Tibial nerve (tissue), 4 donors: ENCODE measurements around the gene CREM. TPM values are rescaled to one million over a fixed set of nuclear protein-coding genes. Genes with fewer than 3 reads are reported as not detected.

ENCODE experiments used
- DNase-seq, 2 donors: peaks; one replicate each; pipeline ENCODE4 v3.0.0-alpha.2; 2019; ENCODE audit warnings: low spot score in 2 of 2
- H3K27ac ChIP-seq, 4 donors: fragments of 200-600 bp; sonication (generic) in 3 of 4; one replicate each; pipeline ENCODE4 v1.5.1; 2017 to 2019; ENCODE audit warnings: mild to moderate bottlenecking in 1 of 4
- H3K27me3 ChIP-seq, 2 donors: fragments of 200-600 bp; sonication (generic) in 1 of 2; one replicate each; pipeline versions ENCODE4 v1.5.1 to v1.6.0; 2017 to 2019
- H3K36me3 ChIP-seq, 3 donors: fragments of 200-600 bp; sonication (generic); one replicate each; pipeline ENCODE4 v1.5.1; 2018 to 2019
- H3K4me1 ChIP-seq, 4 donors: fragments of 200-600 bp; sonication (generic) in 3 of 4; one replicate each; pipeline ENCODE4 v1.5.1; 2017 to 2019
- H3K4me3 ChIP-seq, 4 donors: fragments of 200-600 bp; sonication (generic) in 3 of 4; one replicate each; pipeline ENCODE4 v1.5.1; 2017 to 2019; ENCODE audit warnings: mild to moderate bottlenecking in 1 of 4, moderate library complexity in 1 of 4
- H3K9me3 ChIP-seq, 4 donors: fragments of 200-600 bp; sonication (generic) in 3 of 4; one replicate each; pipeline ENCODE4 v1.5.1; 2017 to 2019
- CTCF ChIP-seq, 5 experiments: fragments of 200-600 bp in 3 of 5; fragments of 450-650 bp in 2 of 5; sonication (generic) in 3 of 5; IDR thresholded peaks; one replicate each; pipeline ENCODE4 v1.5.1; 2016 to 2019; ENCODE audit warnings: antibody characterized with exemption in 5 of 5, mild to moderate bottlenecking in 3 of 5, moderate library complexity in 2 of 5
- EP300 ChIP-seq, 2 donors: sonication (generic); formaldehyde crosslinking; IDR thresholded peaks; one replicate each; pipeline ENCODE4 v1.6.1; 2017; ENCODE audit warnings: antibody characterized with exemption in 2 of 2, mild to moderate bottlenecking in 1 of 2
- POLR2A ChIP-seq, 2 donors: fragments of 450-650 bp; IDR thresholded peaks; one replicate each; pipeline ENCODE4 v1.6.1; 2017; ENCODE audit warnings: antibody characterized with exemption in 2 of 2, mild to moderate bottlenecking in 2 of 2, moderate library complexity in 2 of 2
- WGBS, 2 donors: methylation state at CpG; one replicate each; pipeline ENCODE4 v1.1.5; 2018; 5-methylcytosine and 5-hydroxymethylcytosine counted together
- total RNA-seq, 4 donors: library from RNA; depleted of rRNA; stranded (reverse); fragments of >200 nt; gene quantifications; one replicate each; pipeline ENCODE4 v1.1.0, GENCODE V29; 2016

CREM gene
- total RNA-seq, 4 donors from 2014 or later: 27.3 to 41.7 (median 36.1) TPM

GRCh38 chr10:35132727-35133126 lies 6.1 kb downstream of the CREM start:
- H3K4me3 ChIP-seq: no peak overlapping the region
- H3K9me3 ChIP-seq: no peaks in the 10 kb centered on the region
- no peak overlapping the region for H3K27ac ChIP-seq
- H3K4me1 ChIP-seq: peaks cover 0 to 36% (median 0%) of the 10 kb centered on the region in 4 donors
- no peak for DNase-seq
- TF ChIP-seq POLR2A (IDR thresholded peaks at IDR 0.05) (no peak), EP300 (IDR thresholded peaks at IDR 0.05) (no peak), CTCF (IDR thresholded peaks at IDR 0.05) (no peak)
- no peaks in the 10 kb centered on the region for H3K36me3 ChIP-seq
- 94% methylated on average over 2 of the region's 2 CpGs for WGBS, 2 donors
- no peaks in the 10 kb centered on the region for H3K27me3 ChIP-seq

GRCh38 chr10:35133586-35133985 lies 6.9 kb downstream of the CREM start:
- Histone ChIP-seq H3K36me3 (no peaks in the 10 kb centered on the region), H3K27me3 (no peaks in the 10 kb centered on the region), H3K4me1 (peaks cover 0 to 32% (median 0%) of the 10 kb centered on the region in 4 donors), H3K9me3 (no peaks in the 10 kb centered on the region), H3K4me3 (no peak overlapping the region), H3K27ac (no peak overlapping the region)
- WGBS, 2 donors: 52 to 100% methylated on average over 1 of the region's 1 CpG
- DNase-seq: no peak
- TF ChIP-seq CTCF (IDR thresholded peaks at IDR 0.05) (no peak), EP300 (IDR thresholded peaks at IDR 0.05) (no peak), POLR2A (IDR thresholded peaks at IDR 0.05) (no peak)

- H3K9me3 ChIP-seq: no peaks in the 10 kb centered on the region
- TF ChIP-seq CTCF (IDR thresholded peaks at IDR 0.05): no peak
- TF ChIP-seq EP300 (IDR thresholded peaks at IDR 0.05): no peak
- no peak for TF ChIP-seq POLR2A (IDR thresholded peaks at IDR 0.05)
- no peak for DNase-seq
- 73 to 77% methylated on average over 5 of the region's 5 CpGs for WGBS, 2 donors
- peaks cover 0 to 12% (median 0%) of the 10 kb centered on the region in 4 donors for H3K4me1 ChIP-seq
- no peak overlapping the region for H3K4me3 ChIP-seq
- H3K36me3 ChIP-seq: no peaks in the 10 kb centered on the region
- H3K27ac ChIP-seq: no peak overlapping the region
- H3K27me3 ChIP-seq: no peaks in the 10 kb centered on the region
Observed at GRCh38 chr10:35135861-35136260, 9.2 kb downstream of the CREM start.

- Histone ChIP-seq H3K9me3 (no peaks in the 10 kb centered on the region), H3K36me3 (no peaks in the 10 kb centered on the region), H3K4me1 (peaks cover 0 to 12% (median 0%) of the 10 kb centered on the region in 4 donors), H3K4me3 (no peak overlapping the region), H3K27ac (no peak overlapping the region), H3K27me3 (no peaks in the 10 kb centered on the region)
- DNase-seq: no peak
- no peak for TF ChIP-seq POLR2A (IDR thresholded peaks at IDR 0.05)
- TF ChIP-seq EP300 (IDR thresholded peaks at IDR 0.05): no peak
- no peak for TF ChIP-seq CTCF (IDR thresholded peaks at IDR 0.05)
- WGBS, 2 donors: 82 to 84% methylated on average over 4 of the region's 4 CpGs
Observed at GRCh38 chr10:35136263-35136815, 9.7 kb downstream of the CREM start.

GRCh38 chr10:35140126-35140525 lies 13.5 kb downstream of the CREM start:
- TF ChIP-seq EP300 (IDR thresholded peaks at IDR 0.05): no peak
- no peak for TF ChIP-seq POLR2A (IDR thresholded peaks at IDR 0.05)
- TF ChIP-seq CTCF (IDR thresholded peaks at IDR 0.05): no peak
- H3K9me3 ChIP-seq: no peaks in the 10 kb centered on the region
- H3K36me3 ChIP-seq: no peaks in the 10 kb centered on the region
- no peak overlapping the region for H3K27ac ChIP-seq
- no peak for DNase-seq
- WGBS, 2 donors: 91 to 92% methylated on average over 6 of the region's 6 CpGs
- H3K27me3 ChIP-seq: no peaks in the 10 kb centered on the region
- H3K4me3 ChIP-seq: no peak overlapping the region
- peaks cover 0 to 4% (median 0%) of the 10 kb centered on the region in 4 donors for H3K4me1 ChIP-seq
